CD4-positive, alpha-beta T cell (primary cell): ENCODE measurements around the gene NDUFS1. TPM values are rescaled to one million over a fixed set of nuclear protein-coding genes. Genes with fewer than 3 reads are reported as not detected.
"Not testable (repeated sequence)": the region's sequence is repeated elsewhere in the genome, so short reads cannot be mapped to it uniquely, and the experiment has no call there.

Experiments
- ATAC-seq: fragments of 200-7000 bp; cut with Tn5 transposase; one replicate; pipeline ENCODE4 v1.10.0; 2022; ENCODE audit warnings: mild to moderate bottlenecking; ENCODE audit not compliant: poor library complexity
- CTCF ChIA-PET: fragments of 350-600 bp; sonication (Branson Sonifier 250); formaldehyde crosslinking; loops from one replicate; lab custom pipeline; 2021; ENCODE audit warnings: antibody characterized with exemption, inconsistent platforms; lab: Charles Lee
- POLR2A ChIA-PET: fragments of 350-600 bp; sonication (Branson Sonifier 250); formaldehyde crosslinking; loops from one replicate; lab custom pipeline; 2021; ENCODE audit warnings: antibody characterized with exemption, inconsistent platforms; lab: Charles Lee
- DNase-seq, 14 experiments: peaks; one replicate each; pipeline ENCODE4 v3.0.0-alpha.2; 2013 to 2020; ENCODE audit warnings: mixed read lengths in 2 of 14
- H3K27ac ChIP-seq, 2 donors: one replicate each; pipeline versions ENCODE4 v1.5.1 to v1.7.0; 2013; ENCODE audit warnings: low read length in 2 of 2, low read depth in 1 of 2, mild to moderate bottlenecking in 1 of 2
- H3K27me3 ChIP-seq, 2 experiments: 1 replicate in 1 of 2; 2 replicates in 1 of 2; pipeline versions ENCODE4 v1.6.1 to v1.7.0; 2013; ENCODE audit warnings: low read length in 2 of 2, control low read depth in 1 of 2, mild to moderate bottlenecking in 1 of 2, moderate library complexity in 1 of 2; ENCODE audit not compliant: insufficient read depth in 2 of 2, control insufficient read depth in 1 of 2
- H3K36me3 ChIP-seq: one replicate; pipeline ENCODE4 v1.6.1; 2013; ENCODE audit warnings: low read length, control low read depth; ENCODE audit not compliant: insufficient read depth
- H3K4me1 ChIP-seq: one replicate; pipeline ENCODE4 v1.6.1; 2013; ENCODE audit warnings: low read length, control low read depth; ENCODE audit not compliant: insufficient read depth
- H3K4me3 ChIP-seq: one replicate; pipeline ENCODE4 v1.5.1; 2013; ENCODE audit warnings: mild to moderate bottlenecking, low read length, moderate library complexity
- H3K9me3 ChIP-seq, 2 experiments: 1 replicate in 1 of 2; 2 replicates in 1 of 2; pipeline versions ENCODE4 v1.6.1 to v1.7.0; 2013; ENCODE audit warnings: low read length in 2 of 2, mild to moderate bottlenecking in 2 of 2, control low read depth in 1 of 2, moderate library complexity in 1 of 2; ENCODE audit not compliant: control insufficient read depth in 1 of 2, insufficient read depth in 1 of 2
- H3K27ac Mint-ChIP-seq: one replicate; pipeline ENCODE4 v1.8.0; 2020; ENCODE audit warnings: mixed read lengths
- H3K27me3 Mint-ChIP-seq: one replicate; pipeline ENCODE4 v1.8.0; 2021; ENCODE audit warnings: mixed read lengths
- H3K36me3 Mint-ChIP-seq: one replicate; pipeline ENCODE4 v1.8.0; 2021; ENCODE audit warnings: low read depth, mixed read lengths
- H3K4me1 Mint-ChIP-seq: one replicate; pipeline ENCODE4 v1.8.0; 2021; ENCODE audit warnings: low read depth, mixed read lengths
- H3K4me3 Mint-ChIP-seq: one replicate; pipeline ENCODE4 v1.8.0; 2020; ENCODE audit warnings: mild to moderate bottlenecking, mixed read lengths
- H3K9me3 Mint-ChIP-seq: one replicate; pipeline ENCODE4 v1.8.0; 2020; ENCODE audit warnings: mixed read lengths
- CTCF ChIP-seq: fragments of 200-600 bp; IDR thresholded peaks from one replicate; pipeline ENCODE4 v1.8.0; 2022; ENCODE audit warnings: antibody characterized with exemption, mild to moderate bottlenecking
- intact Hi-C, 2 experiments: fragments of 100-400 bp; cut with DNase I in 1 of 2; cut with micrococcal nuclease in 1 of 2; formaldehyde crosslinking; loops; one replicate each; pipeline versions ENCODE4 v1.15.1 to v1.9.0; 2023 to 2025; cut with DNase I, micrococcal nuclease
- total RNA-seq, 174 experiments: library from RNA in 2 of 174; stranded (reverse) in 2 of 174; gene quantifications; one replicate each; pipeline ENCODE4 v1.2.3 and lab custom pipeline; 2021 to 2026

Gene NDUFS1
- total RNA-seq, 2 experiments from 2014 or later: 33.4 to 34.3 TPM

GRCh38 chr2:206105038-206105437 is 54.2 kb downstream of the NDUFS1 start:
- H3K36me3 Mint-ChIP-seq: no peaks in the 10 kb centered on the region
- ChIA-PET CTCF (no interaction called here), POLR2A (no interaction called here)
- DNase-seq (no peak), ATAC-seq (no peak)
- Histone ChIP-seq H3K27ac (no peak overlapping the region), H3K36me3 (no peaks in the 10 kb centered on the region), H3K4me3 (no peak overlapping the region), H3K4me1 (no peaks in the 10 kb centered on the region), H3K27me3 (no peaks in the 10 kb centered on the region), H3K9me3 (no peaks in the 10 kb centered on the region)
- intact Hi-C loops: no loop called here
- H3K9me3 Mint-ChIP-seq: no peaks in the 10 kb centered on the region
- H3K27me3 Mint-ChIP-seq: no peaks in the 10 kb centered on the region
- H3K4me3 Mint-ChIP-seq: no peak overlapping the region
- no peak overlapping the region for H3K27ac Mint-ChIP-seq
- TF ChIP-seq CTCF: no peak
- H3K4me1 Mint-ChIP-seq: no peaks in the 10 kb centered on the region

GRCh38 chr2:206098872-206099271 is 60.4 kb downstream of the NDUFS1 start:
- H3K4me1 Mint-ChIP-seq, H3K9me3 ChIP-seq, H3K4me1 ChIP-seq, H3K36me3 ChIP-seq, intact Hi-C loops, H3K9me3 Mint-ChIP-seq, H3K4me3 ChIP-seq, H3K27me3 Mint-ChIP-seq, POLR2A ChIA-PET, H3K27ac Mint-ChIP-seq, H3K4me3 Mint-ChIP-seq, H3K27me3 ChIP-seq, CTCF ChIA-PET, ATAC-seq, H3K27ac ChIP-seq, H3K36me3 Mint-ChIP-seq: not testable (repeated sequence)
- peak in 1 of 14 experiments; percentile 26 for DNase-seq

GRCh38 chr2:206098471-206098870 is 60.8 kb downstream of the NDUFS1 start:
- H3K27ac ChIP-seq: no peak overlapping the region
- ChIA-PET CTCF (no interaction called here), POLR2A (interaction anchor here (3.4 kb wide), 1 partner anchor 12 kb away, joined by 13 read pairs; the partner anchor contains the start of gene INO80D)
- H3K4me3 ChIP-seq: no peak overlapping the region
- Mint-ChIP-seq H3K4me1 (no peaks in the 10 kb centered on the region), H3K27ac (no peak overlapping the region), H3K9me3 (no peaks in the 10 kb centered on the region), H3K4me3 (no peak overlapping the region), H3K27me3 (no peaks in the 10 kb centered on the region), H3K36me3 (no peaks in the 10 kb centered on the region)
- no peak for DNase-seq
- no peaks in the 10 kb centered on the region for H3K36me3 ChIP-seq
- TF ChIP-seq CTCF: no peak
- H3K27me3 ChIP-seq: no peaks in the 10 kb centered on the region
- no peaks in the 10 kb centered on the region for H3K9me3 ChIP-seq
- H3K4me1 ChIP-seq: no peaks in the 10 kb centered on the region
- intact Hi-C loops: no loop called here
- no peak for ATAC-seq

- H3K27ac Mint-ChIP-seq: no peak overlapping the region
- ATAC-seq: no peak
- CTCF ChIA-PET: interaction anchor here (0.9 to 1.1 kb wide), 2 partner anchors 11 to 108 kb away, joined by 4 to 6 read pairs; partner anchors contain the start of gene INO80D
Observed at GRCh38 chr2:206096876-206097275, 62.4 kb downstream of the NDUFS1 start.

More at GRCh38 chr2:206096876-206097275, 62.4 kb downstream of the NDUFS1 start:
- DNase-seq: no peak
- intact Hi-C loops: no loop called here
- no peak for TF ChIP-seq CTCF
- POLR2A ChIA-PET: interaction anchor here (3.4 kb wide), 1 partner anchor 10 kb away, joined by 13 read pairs; the partner anchor contains the start of gene INO80D
- Mint-ChIP-seq H3K9me3 (no peaks in the 10 kb centered on the region), H3K36me3 (no peaks in the 10 kb centered on the region), H3K4me1 (no peaks in the 10 kb centered on the region), H3K4me3 (no peak overlapping the region), H3K27me3 (no peaks in the 10 kb centered on the region)
- Histone ChIP-seq H3K27ac (no peak overlapping the region), H3K36me3 (no peaks in the 10 kb centered on the region), H3K4me3 (no peak overlapping the region), H3K9me3 (no peaks in the 10 kb centered on the region), H3K4me1 (no peaks in the 10 kb centered on the region), H3K27me3 (no peaks in the 10 kb centered on the region)
